ENCODE data around the gene HES4. TPM values are rescaled to one million over a fixed set of nuclear protein-coding genes. Genes with fewer than 3 reads are reported as not detected.

Gene HES4
- total and polyA plus RNA-seq, 2 of the 13 experiments (the other 11 are each of a cell fraction or from before 2014, with no cell fraction given) = 8.8 to 10.6 TPM

DNA sequence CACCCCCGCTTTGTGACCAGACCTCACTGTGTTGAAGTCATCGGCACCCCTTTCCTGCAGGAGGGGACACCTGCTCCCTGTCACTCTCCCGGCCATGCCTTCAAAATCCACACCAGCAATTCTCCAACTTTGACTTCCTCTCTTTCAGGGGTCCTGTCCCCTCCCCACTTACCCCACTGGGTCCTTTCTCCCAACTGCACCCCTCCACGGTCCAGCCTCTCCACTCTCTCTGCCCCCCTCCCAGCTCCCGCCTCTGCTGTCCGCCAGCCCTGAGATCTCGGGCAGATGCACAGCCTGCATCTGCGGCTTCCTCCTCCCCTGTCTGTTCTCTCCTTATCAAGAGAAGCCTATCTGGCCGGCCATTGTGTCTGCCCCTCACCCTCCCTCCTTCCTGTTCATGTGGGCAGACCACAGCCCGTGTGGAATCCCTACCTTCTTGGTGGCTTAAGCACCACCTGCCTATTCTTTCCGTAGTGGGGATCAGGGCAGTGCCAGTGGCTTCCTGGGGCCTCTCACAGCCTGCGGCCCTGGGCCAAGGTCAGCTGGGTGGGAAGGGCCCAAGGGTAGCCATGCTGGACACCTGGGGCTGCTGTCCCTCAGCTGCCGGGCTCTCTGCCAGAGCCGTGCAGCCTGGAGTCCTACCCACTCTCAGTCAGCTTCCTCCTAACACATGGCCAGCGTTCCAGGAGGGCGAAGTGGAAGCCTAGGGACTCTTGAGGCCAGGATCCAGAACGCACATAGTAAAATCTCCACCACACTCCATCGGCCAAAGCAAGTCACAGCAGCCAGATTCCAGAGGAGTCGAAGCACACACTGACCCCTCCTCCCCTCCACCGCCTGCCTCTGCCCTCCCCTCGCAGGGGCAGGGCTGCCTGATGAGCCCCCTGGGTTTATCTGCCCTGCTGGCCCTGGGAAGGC, 5.1 kb upstream of the HES4 start (continued):
- TF ChIP-seq, protein P1, sequence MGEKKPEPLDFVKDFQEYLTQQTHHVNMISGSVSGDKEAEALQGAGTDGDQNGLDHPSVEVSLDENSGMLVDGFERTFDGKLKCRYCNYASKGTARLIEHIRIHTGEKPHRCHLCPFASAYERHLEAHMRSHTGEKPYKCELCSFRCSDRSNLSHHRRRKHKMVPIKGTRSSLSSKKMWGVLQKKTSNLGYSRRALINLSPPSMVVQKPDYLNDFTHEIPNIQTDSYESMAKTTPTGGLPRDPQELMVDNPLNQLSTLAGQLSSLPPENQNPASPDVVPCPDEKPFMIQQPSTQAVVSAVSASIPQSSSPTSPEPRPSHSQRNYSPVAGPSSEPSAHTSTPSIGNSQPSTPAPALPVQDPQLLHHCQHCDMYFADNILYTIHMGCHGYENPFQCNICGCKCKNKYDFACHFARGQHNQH (CRISPR knock-in tag; IDR thresholded peaks at IDR 0.05) = no peak; the same call in 1 of the 2 replicates
- no peak for TF ChIP-seq REXO4 (CRISPR knock-in tag; IDR thresholded peaks at IDR 0.05; ENCODE audit: borderline replicate concordance)
- no peak for TF ChIP-seq ZC3H4 (CRISPR knock-in tag; IDR thresholded peaks at IDR 0.05; ENCODE audit: borderline replicate concordance)
- no peak; the same call in 1 of the 2 replicates for TF ChIP-seq PAF1 (CRISPR knock-in tag; IDR thresholded peaks at IDR 0.05)
- 0 out of 2 replicates have a peak, but pooled peaks have one; percentile 48 for TF ChIP-seq GLI4 (CRISPR knock-in tag; IDR thresholded peaks at IDR 0.05; ENCODE audit: borderline replicate concordance)
- TF ChIP-seq, protein P2, sequence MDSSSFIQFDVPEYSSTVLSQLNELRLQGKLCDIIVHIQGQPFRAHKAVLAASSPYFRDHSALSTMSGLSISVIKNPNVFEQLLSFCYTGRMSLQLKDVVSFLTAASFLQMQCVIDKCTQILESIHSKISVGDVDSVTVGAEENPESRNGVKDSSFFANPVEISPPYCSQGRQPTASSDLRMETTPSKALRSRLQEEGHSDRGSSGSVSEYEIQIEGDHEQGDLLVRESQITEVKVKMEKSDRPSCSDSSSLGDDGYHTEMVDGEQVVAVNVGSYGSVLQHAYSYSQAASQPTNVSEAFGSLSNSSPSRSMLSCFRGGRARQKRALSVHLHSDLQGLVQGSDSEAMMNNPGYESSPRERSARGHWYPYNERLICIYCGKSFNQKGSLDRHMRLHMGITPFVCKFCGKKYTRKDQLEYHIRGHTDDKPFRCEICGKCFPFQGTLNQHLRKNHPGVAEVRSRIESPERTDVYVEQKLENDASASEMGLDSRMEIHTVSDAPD (CRISPR knock-in tag; IDR thresholded peaks at IDR 0.05) = no peak
- no peak; the same call in 1 of the 2 replicates for TF ChIP-seq NFKB2 (CRISPR knock-in tag; IDR thresholded peaks at IDR 0.05; ENCODE audit: borderline replicate concordance)
- no peak for TF ChIP-seq ZNF33A (CRISPR knock-in tag; IDR thresholded peaks at IDR 0.05; ENCODE audit: borderline replicate concordance)
- no peak for TF ChIP-seq ZFP90 (CRISPR knock-in tag; IDR thresholded peaks at IDR 0.05; ENCODE audit: borderline replicate concordance)
- no peak; the same call in 1 of the 2 replicates for TF ChIP-seq KLF13 (CRISPR knock-in tag; IDR thresholded peaks at IDR 0.05)
- TF ChIP-seq PHB2 (IDR thresholded peaks at IDR 0.05; ENCODE audit: partially characterized antibody) = no peak
- TF ChIP-seq, protein P3, sequence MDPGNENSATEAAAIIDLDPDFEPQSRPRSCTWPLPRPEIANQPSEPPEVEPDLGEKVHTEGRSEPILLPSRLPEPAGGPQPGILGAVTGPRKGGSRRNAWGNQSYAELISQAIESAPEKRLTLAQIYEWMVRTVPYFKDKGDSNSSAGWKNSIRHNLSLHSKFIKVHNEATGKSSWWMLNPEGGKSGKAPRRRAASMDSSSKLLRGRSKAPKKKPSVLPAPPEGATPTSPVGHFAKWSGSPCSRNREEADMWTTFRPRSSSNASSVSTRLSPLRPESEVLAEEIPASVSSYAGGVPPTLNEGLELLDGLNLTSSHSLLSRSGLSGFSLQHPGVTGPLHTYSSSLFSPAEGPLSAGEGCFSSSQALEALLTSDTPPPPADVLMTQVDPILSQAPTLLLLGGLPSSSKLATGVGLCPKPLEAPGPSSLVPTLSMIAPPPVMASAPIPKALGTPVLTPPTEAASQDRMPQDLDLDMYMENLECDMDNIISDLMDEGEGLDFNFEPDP (CRISPR knock-in tag; conservative IDR thresholded peaks at IDR 0.05) = no peak
- TF ChIP-seq TBX3 (IDR thresholded peaks at IDR 0.05; ENCODE audit: borderline replicate concordance) = no peak
- TF ChIP-seq, protein P4, sequence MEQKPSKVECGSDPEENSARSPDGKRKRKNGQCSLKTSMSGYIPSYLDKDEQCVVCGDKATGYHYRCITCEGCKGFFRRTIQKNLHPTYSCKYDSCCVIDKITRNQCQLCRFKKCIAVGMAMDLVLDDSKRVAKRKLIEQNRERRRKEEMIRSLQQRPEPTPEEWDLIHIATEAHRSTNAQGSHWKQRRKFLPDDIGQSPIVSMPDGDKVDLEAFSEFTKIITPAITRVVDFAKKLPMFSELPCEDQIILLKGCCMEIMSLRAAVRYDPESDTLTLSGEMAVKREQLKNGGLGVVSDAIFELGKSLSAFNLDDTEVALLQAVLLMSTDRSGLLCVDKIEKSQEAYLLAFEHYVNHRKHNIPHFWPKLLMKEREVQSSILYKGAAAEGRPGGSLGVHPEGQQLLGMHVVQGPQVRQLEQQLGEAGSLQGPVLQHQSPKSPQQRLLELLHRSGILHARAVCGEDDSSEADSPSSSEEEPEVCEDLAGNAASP (CRISPR knock-in tag; IDR thresholded peaks at IDR 0.05; ENCODE audit: borderline replicate concordance) = no peak
- TF ChIP-seq, protein P5, sequence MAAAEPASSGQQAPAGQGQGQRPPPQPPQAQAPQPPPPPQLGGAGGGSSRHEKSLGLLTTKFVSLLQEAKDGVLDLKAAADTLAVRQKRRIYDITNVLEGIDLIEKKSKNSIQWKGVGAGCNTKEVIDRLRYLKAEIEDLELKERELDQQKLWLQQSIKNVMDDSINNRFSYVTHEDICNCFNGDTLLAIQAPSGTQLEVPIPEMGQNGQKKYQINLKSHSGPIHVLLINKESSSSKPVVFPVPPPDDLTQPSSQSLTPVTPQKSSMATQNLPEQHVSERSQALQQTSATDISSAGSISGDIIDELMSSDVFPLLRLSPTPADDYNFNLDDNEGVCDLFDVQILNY (CRISPR knock-in tag; conservative IDR thresholded peaks at IDR 0.05) = no peak
- TF ChIP-seq, protein P6, sequence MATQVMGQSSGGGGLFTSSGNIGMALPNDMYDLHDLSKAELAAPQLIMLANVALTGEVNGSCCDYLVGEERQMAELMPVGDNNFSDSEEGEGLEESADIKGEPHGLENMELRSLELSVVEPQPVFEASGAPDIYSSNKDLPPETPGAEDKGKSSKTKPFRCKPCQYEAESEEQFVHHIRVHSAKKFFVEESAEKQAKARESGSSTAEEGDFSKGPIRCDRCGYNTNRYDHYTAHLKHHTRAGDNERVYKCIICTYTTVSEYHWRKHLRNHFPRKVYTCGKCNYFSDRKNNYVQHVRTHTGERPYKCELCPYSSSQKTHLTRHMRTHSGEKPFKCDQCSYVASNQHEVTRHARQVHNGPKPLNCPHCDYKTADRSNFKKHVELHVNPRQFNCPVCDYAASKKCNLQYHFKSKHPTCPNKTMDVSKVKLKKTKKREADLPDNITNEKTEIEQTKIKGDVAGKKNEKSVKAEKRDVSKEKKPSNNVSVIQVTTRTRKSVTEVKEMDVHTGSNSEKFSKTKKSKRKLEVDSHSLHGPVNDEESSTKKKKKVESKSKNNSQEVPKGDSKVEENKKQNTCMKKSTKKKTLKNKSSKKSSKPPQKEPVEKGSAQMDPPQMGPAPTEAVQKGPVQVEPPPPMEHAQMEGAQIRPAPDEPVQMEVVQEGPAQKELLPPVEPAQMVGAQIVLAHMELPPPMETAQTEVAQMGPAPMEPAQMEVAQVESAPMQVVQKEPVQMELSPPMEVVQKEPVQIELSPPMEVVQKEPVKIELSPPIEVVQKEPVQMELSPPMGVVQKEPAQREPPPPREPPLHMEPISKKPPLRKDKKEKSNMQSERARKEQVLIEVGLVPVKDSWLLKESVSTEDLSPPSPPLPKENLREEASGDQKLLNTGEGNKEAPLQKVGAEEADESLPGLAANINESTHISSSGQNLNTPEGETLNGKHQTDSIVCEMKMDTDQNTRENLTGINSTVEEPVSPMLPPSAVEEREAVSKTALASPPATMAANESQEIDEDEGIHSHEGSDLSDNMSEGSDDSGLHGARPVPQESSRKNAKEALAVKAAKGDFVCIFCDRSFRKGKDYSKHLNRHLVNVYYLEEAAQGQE (IDR thresholded peaks at IDR 0.05; ENCODE audit: borderline replicate concordance in 1 of 2, low read depth in 1 of 2, low read length in 2 of 2) = no peak

All from HepG2 (cell line).